Activated CD8-positive, alpha-beta memory T cell treated with anti-CD3 and anti-CD28 coated beads, Interleukin-2, amount 50 U/mL, for 24 hours (primary cell): ENCODE results near the gene GDF9.
"Not testable (repeated sequence)": the region's sequence is repeated elsewhere in the genome, so short reads cannot be mapped to it uniquely, and the experiment has no call there.

Experiments used
- DNase-seq: peaks from one replicate; pipeline ENCODE4 v3.0.0-alpha.2; 2020; ENCODE audit errors: extremely low read depth

Gene GDF9

GRCh38 chr5:132872788-132873118 lies 6.5 kb upstream of the GDF9 start:
- no peak for DNase-seq

- DNase-seq, result no peak
Observed at GRCh38 chr5:132871459-132872284, 5.4 kb upstream of the GDF9 start.

- DNase-seq, result no peak
Observed at GRCh38 chr5:132870801-132871200, 4.5 kb upstream of the GDF9 start.

GRCh38 chr5:132868754-132869153 lies 2.5 kb upstream of the GDF9 start:
- DNase-seq, result no peak

GRCh38 chr5:132867046-132867451 lies 780 bp upstream of the GDF9 start:
- DNase-seq, result no peak

GRCh38 chr5:132865668-132866341 lies 464 bp downstream of the GDF9 start:
- no peak for DNase-seq

- no peak for DNase-seq
Observed at GRCh38 chr5:132860742-132861141, 5.5 kb downstream of the GDF9 start.

- DNase-seq, result no peak
Observed at GRCh38 chr5:132859889-132860437, 6.3 kb downstream of the GDF9 start.

- no peak for DNase-seq
Observed at GRCh38 chr5:132856011-132856410, 10.3 kb downstream of the GDF9 start.

- DNase-seq, result not testable (repeated sequence)
Observed at GRCh38 chr5:132854992-132855391, 11.3 kb downstream of the GDF9 start.

GRCh38 chr5:132854301-132854700 lies 12.0 kb downstream of the GDF9 start:
- no peak for DNase-seq

- DNase-seq, result no peak
Observed at GRCh38 chr5:132853790-132854189, 12.5 kb downstream of the GDF9 start.

GRCh38 chr5:132853323-132853722 lies 12.9 kb downstream of the GDF9 start:
- no peak for DNase-seq

GRCh38 chr5:132850066-132850465 lies 16.2 kb downstream of the GDF9 start:
- no peak for DNase-seq

- DNase-seq, result no peak
Observed at GRCh38 chr5:132849347-132849746, 16.9 kb downstream of the GDF9 start.

- DNase-seq, result no peak
Observed at GRCh38 chr5:132848270-132848669, 18.0 kb downstream of the GDF9 start.

GRCh38 chr5:132841305-132841704 lies 25.0 kb downstream of the GDF9 start:
- no peak for DNase-seq

- DNase-seq, result no peak
Observed at GRCh38 chr5:132840896-132841295, 25.4 kb downstream of the GDF9 start.

GRCh38 chr5:132840313-132840712 lies 26.0 kb downstream of the GDF9 start:
- no peak for DNase-seq

GRCh38 chr5:132839426-132840301 lies 26.6 kb downstream of the GDF9 start:
- no peak for DNase-seq

- DNase-seq, result no peak
Observed at GRCh38 chr5:132838516-132839282, 27.6 kb downstream of the GDF9 start.
